GM19099 (cell line): ENCODE results near the gene MKKS.

Experiments
- POLR2A ChIP-seq: IDR thresholded peaks from 3 replicates; pipeline ENCODE4 v1.6.1; 2011; ENCODE audit warnings: low read depth; ENCODE audit not compliant: insufficient read length; ENCODE audit errors: extremely low read depth

The MKKS gene

DNA sequence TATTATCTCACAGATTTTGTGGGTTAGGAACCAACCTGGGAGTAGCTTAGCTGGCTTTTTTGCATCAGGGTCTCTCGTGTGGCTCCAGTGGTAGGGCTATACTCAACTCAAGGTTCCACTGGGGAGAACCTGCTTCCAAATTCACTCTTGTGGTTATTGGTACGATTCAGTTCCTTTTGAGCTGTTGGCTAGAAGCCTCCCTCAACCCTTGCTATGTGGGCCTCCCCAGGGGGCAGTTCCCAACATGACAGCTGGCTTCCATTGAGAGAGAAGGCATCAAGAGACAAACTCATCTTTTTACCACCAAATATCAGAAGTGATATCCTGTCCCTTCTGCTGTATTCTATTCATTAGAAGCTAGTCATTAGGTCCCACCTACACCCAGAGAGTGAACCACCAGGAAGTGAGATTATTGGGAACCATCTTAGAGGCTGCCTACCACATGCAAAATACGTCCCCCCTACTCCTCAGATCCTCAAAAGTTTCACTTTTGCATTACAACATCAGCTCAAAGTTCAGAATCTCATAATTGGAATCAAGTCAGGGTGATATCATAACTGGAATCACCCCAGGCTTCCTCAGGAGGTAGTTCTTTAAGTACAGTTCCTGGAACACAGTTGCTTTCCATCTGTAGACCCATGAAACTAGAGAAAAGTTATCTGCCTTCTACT, 30.9 kb downstream of the MKKS start:
- TF ChIP-seq POLR2A = no peak

DNA sequence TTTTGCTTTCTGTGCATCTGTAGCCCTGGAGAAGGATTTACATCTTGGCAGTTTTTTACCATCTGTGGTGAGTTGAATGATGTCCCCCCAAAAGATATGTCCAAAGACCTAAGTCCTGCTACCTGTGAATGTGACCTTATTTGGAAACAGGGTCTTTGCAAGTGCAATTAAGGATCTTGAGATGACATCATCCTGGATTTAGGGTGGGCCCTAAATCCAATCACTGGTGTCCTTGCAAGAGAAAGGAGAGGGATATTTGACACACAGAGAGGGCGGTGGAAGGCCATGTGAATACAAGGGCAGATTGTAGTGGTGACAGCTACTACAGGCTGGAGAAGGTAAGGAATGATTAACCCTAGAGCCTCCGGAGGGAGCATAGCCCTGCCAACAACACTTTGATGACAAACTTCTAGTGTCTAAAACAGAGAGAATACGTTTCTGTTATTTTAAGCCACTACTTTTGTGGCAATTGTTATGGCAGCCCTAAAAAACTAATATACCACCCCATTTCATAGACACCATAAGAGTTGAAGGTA, 35.1 kb downstream of the MKKS start:
- no peak for TF ChIP-seq POLR2A

DNA sequence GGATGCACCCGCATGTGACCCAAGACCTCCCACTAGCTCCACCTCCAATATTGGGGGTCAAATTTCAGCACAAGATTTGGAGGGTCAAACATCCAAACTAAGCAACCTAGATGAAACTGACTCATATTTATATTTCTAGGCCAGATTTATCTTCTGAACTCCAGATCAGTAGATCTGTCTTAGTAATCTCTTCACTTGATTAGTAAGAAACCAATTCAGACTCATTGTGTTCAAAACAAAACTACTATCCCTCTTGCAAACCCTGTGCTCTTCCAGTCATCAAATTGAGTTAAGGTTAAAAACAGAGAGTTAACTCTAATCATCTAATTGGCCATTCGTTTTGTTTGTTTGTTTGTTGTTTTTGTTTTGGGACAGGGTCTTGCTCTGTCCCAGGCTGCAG, 43.3 kb downstream of the MKKS start:
- TF ChIP-seq POLR2A = no peak

DNA sequence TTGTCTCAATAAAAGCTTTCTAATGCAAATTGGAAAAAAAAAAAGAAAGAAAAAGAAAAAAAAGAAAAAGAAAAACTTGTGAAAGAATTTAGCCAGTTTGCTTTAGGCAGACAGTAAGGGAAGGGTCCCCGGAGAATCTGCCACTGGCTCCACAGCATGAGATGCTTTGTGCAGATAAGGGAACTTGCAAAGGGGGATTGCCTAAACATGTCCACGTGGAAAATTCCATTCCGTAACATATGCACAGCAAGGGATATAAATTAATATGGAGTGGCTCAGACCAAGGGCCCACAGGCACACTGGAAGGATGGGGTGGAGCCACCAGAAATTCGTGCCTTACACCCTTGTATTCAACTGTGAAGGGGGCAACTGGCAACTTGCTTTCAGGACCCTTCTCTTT, 45.4 kb downstream of the MKKS start:
- no peak for TF ChIP-seq POLR2A

DNA sequence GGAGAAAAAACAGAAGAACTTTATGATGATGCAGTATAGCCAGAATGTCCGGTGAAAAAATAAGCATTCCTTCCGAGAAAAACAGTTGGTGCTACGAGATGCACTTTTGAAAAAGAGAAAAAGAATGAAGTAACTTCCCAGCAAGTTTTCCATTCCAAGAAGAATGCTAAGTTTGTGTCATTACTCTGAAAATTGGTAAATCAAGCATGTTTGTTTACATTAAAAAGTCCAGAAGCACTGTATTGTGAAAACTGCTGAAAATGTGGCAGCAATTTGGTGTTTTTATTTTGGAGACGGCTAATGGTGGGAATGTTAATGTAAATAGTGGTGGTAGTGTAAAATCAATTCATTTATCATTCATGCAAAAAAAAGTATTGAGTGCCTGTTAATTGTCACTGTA, 46.3 kb downstream of the MKKS start:
- no peak for TF ChIP-seq POLR2A

DNA sequence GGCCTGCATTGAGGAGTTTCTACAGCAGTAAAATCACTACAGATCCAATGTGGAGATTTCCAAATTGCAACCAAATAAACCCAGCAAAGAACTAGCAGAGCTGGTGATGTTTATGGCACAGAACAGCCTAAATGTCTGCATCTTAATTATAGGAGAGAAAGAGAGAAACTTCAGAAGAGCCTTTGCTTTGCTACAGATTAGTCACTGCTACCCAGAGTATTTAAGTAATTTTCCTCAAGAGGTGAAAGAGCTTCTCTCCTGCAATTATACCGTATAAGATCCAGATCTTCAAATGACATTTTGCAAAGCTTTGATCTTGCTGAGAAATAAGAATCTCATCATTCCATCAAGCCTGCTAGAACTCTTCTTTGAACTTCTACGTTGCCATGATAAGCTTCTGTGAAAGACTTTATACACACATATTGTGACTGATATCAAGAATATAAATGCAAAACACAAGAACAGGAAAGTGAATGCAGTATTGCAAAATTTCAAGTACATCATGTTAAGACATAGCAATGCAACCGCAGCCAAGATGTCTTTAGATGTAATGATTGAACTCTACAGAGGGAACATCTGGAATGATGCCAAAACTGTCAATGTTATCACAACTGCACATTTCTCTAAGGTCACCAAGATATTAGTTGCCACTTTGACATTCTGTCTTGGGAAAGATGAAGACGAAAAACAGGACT, 48.0 kb downstream of the MKKS start:
- no peak for TF ChIP-seq POLR2A

DNA sequence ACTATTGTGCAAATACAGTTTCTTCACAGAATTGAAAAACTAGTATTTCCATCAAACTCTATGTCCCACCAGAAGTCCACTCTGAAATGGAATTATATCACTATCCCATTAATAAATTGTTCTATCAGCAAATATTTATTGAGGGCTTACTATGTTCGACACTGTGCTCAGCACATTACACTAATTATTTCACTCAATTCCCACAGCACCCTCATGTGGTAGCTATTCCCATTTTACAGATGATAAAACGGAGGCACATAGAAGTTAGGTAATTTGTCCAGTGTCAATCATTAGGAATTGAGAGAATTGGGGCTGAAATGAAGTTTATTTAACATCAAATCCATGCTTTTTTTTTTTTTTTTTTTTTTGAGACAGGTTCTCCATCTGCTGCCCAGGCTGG, 52.5 kb downstream of the MKKS start:
- no peak for TF ChIP-seq POLR2A

DNA sequence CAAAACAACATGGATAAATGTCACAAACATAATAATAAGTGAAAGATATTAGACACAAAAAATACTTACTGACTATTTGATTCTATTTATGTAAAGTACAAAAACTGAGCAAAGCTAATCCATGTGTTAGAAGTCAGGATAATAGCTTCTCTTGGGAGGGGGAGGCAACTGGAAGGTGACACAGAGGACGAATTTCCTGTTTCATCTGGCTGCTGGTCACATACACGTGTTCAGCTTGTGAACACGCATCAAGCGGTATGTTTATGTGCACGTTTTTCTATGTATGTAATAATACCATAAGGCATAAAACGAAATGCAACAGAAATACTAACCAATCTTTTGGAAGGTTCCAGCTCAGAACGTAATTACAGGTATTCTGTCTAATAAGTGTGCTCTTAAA, 54.3 kb downstream of the MKKS start:
- no peak for TF ChIP-seq POLR2A

DNA sequence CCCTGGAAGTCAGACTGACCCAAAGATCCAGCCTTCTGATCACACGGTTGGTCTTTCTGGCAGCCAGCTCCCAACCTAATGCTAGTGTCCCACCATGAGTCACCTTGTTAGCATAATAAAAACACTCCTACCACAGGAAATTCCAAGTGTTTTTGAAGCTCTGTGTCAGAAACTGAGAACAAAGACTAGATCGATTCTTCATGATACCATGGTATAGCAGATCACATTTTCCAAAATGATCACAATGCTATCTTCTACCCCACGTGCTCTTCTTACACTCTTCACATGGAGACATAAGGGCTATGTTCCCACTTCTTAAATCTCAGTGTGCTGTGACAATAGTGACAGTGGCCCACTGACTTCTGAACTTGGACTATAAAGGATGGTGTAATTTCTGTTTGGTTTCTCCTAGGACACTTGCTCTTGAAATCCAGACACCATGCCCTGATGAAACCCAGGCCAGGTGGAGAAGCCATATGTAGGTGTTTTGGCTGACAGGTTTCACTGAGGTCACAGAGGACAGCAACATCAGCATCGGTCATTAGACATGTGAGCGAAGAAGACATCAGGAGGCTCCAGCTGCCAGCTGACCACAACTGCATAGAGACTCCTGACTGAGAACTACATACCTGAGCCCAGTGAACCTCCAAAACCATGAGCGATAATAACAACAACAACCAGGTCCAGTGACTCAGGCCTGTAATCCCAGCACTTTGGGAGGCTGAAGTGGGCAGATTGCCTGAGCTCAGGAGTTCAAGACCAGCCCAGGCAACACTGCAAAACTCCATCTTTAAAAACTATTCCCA, 57.5 kb downstream of the MKKS start:
- TF ChIP-seq POLR2A = no peak

DNA sequence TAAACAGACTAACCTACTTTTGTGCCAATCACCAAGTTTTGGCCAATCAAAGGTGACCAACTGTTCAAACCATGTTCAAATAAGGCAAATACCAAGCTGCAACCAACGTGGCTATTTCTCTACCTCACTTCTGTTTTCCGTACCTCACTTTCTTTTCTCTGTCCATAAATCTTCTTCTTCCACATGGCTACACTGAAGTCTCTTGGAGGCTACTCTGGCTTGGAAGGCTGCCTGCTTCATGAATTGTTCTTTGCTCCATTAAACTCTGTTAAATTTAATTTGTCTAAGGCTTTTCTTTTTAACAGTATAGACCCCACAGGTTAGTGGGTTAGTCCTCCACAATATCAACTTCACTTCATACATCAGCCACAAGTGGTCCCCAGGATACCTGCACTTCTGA, 58.8 kb downstream of the MKKS start:
- no peak for TF ChIP-seq POLR2A

DNA sequence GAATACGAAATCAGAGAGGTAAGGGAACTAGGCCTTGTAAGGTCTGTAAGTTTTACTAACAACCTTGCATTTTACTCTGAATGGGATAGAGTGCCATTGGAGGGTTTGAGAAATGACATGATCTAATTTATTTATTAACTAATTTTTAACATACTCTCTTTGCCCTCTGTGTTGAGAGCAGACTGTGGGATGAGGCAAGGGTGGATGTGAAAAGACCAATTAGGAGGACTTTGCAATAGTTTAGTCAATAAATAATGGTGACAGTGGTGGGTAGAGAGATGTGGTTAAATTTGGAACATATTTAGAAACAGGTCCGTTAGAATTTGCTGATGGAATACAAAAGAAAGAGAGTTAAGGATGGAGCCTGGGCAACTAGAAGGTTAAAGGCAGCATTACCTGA, 60.0 kb downstream of the MKKS start:
- no peak for TF ChIP-seq POLR2A

DNA sequence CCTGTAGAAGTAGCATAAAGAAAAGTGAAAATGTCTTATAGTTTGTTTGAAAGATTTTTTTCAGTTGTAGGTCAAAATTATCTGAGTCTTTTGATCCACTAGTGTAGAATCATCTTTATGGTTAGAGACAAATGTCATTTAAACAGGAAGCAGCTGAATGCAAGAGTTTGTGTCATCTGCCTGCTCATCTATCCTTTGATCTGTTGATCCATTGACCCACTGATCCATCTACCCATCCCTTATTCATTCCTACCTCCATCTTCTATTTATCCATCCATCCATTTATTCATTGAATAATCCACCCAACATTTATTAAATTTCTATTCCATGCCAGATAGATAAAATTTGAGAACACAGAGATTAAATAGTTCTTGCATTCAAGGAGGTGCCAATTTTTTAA, 62.6 kb downstream of the MKKS start:
- TF ChIP-seq POLR2A = no peak

DNA sequence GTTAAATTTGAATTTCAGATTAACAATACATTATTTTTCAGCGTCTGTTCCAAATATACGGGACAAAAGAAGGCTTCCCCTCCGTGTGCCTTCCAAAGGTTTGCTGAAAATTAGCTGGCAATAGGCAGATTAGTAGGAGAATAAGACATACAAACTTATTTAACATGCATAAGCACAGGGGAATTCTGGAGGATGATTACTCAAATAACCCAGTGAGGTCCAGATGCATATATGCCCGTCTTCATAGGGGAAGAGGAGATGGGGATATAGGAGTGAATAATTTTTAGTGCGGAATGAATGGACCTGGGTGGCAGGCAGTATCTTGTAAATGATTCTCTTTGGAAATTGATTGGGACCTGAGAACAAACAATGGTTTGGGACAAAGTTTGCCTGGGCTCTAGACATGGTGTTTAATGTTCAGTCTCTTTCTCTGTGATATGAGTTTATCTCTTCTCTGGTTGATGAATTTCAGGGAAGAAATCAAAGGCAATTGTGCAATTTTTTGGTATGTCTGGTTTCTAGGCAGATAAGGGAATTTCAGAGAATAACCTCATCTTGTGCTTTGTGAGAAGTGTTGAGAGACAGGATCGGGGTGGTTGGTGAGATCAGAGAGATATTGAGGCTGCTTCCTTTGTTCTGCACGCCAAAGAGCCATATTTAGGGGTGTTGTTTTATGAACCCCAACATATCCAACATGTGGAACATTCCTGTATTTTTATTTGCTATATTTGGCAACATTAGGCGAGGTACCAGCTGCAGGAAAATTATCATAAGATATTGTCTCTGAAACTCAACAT, 63.7 kb downstream of the MKKS start:
- TF ChIP-seq POLR2A = no peak

DNA sequence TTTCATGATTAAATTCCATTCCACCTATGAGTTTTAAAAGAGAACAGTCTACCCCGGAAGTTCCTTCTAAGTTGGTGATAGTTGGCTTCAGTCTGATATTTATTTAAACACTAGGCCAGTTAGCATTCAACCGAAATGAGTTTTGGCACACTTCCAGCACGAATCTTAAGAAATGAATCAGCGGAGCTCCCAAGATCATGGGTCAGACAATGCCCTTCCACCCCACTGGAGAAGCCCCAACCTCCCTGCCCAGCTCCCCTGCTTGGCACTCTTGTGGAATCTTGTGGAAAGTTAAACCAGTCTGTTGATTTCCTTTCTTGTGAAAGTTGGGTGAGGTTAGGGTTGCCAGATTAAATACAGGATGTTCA, 64.3 kb downstream of the MKKS start:
- TF ChIP-seq POLR2A = no peak

DNA sequence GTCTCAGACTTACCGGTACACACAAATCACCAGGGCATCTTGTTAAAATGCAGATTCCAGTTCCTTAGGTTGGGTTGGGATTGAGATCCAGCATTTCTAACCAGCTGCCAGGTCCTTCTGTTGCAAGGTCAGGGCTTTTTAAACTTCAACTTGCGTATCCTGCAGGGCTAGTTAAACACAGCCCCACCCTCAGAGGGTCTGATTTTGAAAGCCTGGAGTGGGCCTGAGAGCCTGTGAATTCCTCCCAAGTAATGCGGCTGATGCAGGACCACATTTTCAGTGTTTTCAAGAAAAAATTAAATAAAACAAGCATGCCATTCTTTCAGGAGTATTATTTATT, 65.3 kb downstream of the MKKS start:
- no peak for TF ChIP-seq POLR2A
